Heart left ventricle (tissue), 13 donors: ENCODE measurements around the gene SOST.

Source experiments
- CTCF ChIP-seq, 12 donors: fragments of 200-600 bp; sonication (generic) in 4 of 12; IDR thresholded peaks; one replicate each; pipeline versions ENCODE4 v1.5.0 to v1.8.0; 2018 to 2022; ENCODE audit warnings: antibody characterized with exemption in 12 of 12, mild to moderate bottlenecking in 5 of 12
- POLR2A ChIP-seq, 2 donors: fragments of 450-650 bp; IDR thresholded peaks; one replicate each; pipeline ENCODE4 v1.6.1; 2017; ENCODE audit warnings: antibody characterized with exemption in 2 of 2, mild to moderate bottlenecking in 2 of 2, moderate library complexity in 2 of 2
- donor health status: ischemic (EF 13 %, LVEDD 7.1; RV severe dilation, severe dysfunction).
- donor health status: DM: no; HTN: yes; CAD: no.
- donor health status: DM: no; HTN: no; CAD: no.
- donor health status: ischemic (EF 25% LVEDD 6.9; RV normal size, moderate dysfunction).
- donor health status: ischemic (EF 25% LVEDD 5.7; RV mildly dilated, moderate dysfunction).
- donor health status: ischemic (EF 35%, LVEDD 5.7; RV mildly dilated, moderate dysfunction).
- donor health status: nonischemic (EF 11% LVEDD 7.7; RV severe dilation, severe dysfunction).
- donor health status: DM: yes; HTN: yes; CAD: no.
- donor health status: PGD.
- donor health status: ischemic (EF 29% LVEDD 5.4; RV normal size, mild dysfunction).
- donor health status: nonischemic (EF 23%, LVEDD 6.1; RV moderate dilation, normal function).

GRCh38 chr17:43758497-43759174 lies at the start of gene SOST:
- TF ChIP-seq CTCF (IDR thresholded peaks at IDR 0.05) (no peak), POLR2A (IDR thresholded peaks at IDR 0.05) (no peak)
